Anterior cingulate cortex (tissue), 58 donors: ENCODE measurements around the gene TCF7L1.
A peak's percentile ranks its signal among the peaks of the same experiment; 100 is the strongest.

Experiments used
- DNase-seq, 58 donors: peaks; one replicate each; lab custom pipeline; 2025; lab: John Stamatoyannopoulos, UW

Gene TCF7L1

GRCh38 chr2:85269959-85270358 is 136.8 kb downstream of the TCF7L1 start:
- DNase-seq, result no peak

DNA sequence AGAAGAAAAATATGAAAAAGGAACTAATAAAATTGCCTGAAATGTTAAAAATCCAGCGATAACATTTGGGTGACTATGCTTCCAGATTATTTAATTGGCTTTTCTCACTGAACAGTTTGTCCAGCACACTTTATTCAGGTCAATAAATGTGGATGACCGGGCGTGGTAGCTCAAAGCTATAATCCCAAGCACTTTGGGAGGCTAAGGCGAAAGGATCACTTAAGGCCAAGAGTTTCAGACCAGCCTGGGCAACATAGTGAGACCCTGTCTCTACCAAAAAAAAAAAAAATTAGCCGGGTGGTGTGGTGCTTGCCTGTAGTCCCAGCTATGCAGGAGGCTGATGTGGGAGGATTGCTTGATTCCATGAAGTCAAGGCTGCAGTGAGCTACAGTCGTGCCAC is 139.2 kb downstream of the TCF7L1 start:
- no peak for DNase-seq

DNA sequence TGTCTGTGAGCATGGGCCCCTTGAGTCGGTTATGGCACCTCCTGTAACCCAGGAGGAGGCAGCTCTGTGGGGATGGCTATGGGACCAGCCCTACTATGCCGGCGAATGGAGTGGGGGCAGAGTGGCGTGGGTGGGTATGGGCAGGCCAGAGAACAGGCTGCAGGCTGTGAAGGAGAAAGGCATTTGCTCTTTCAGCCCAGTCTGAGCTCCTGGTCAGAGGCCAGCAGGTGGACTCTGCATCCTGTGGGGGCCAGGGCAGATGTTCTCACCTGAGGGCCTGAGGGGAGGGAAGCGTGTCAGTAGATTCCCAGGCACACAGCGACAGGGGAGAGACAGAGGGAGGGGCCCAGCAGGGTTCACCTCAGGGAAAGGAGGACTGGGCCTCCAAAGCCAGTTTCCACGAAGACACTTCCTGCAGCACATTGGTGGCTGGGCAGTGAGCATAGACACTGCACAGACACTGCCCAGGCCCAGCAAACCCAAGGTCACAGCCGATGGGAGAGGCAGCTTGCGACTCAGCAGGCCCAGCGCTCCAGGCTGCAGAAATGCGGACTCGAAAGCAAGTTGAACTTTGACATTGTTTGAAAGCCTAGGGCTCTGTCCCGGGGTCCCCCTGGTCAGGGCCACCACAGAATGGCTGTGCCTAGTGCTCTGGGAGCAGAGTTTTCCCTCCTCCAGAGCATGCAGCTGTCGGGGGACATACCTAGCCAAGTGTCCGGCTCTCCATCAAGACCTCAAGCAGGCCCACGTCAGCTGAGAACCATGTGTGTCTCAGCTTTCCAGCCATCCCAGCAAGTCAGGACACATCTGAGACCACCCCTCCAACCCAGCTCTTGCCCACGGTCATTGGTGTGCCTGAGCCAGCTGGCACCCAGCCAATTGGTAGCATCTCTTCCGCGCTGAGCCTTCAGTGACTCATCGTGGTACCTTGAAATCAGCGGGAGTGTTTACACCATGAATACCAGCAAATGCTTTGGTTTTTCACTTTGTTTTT is 140.8 kb downstream of the TCF7L1 start:
- peak in 1 of 58 donors; percentile 33 for DNase-seq

DNA sequence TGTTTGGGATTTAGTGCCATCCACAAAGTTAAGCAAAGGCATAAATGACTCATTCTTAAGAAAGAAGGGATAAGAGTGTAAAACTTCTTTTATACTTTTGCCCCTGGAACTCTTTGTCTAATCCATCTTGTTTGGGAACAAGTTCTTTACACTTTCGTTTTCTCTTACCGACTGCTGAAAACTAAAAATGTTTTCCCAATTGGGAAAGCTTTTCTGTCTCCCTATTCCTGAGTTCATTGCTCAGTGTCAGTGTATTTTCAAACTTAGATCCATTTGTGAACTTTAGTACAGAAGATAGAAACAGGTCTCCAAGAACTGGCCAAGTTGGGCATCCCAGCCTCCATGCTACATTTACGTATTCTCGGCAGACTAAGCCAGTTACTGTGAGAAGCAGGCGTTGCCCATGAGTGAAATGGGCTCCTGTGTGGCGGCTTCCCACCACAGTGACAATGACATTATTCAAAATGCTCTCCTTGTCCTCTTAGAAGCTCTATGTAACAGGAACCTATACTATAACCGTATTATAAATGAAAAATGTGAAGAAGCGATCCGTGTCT is 142.9 kb downstream of the TCF7L1 start:
- no peak for DNase-seq

GRCh38 chr2:85276571-85277118 is 143.5 kb downstream of the TCF7L1 start:
- DNase-seq, result no peak

DNA sequence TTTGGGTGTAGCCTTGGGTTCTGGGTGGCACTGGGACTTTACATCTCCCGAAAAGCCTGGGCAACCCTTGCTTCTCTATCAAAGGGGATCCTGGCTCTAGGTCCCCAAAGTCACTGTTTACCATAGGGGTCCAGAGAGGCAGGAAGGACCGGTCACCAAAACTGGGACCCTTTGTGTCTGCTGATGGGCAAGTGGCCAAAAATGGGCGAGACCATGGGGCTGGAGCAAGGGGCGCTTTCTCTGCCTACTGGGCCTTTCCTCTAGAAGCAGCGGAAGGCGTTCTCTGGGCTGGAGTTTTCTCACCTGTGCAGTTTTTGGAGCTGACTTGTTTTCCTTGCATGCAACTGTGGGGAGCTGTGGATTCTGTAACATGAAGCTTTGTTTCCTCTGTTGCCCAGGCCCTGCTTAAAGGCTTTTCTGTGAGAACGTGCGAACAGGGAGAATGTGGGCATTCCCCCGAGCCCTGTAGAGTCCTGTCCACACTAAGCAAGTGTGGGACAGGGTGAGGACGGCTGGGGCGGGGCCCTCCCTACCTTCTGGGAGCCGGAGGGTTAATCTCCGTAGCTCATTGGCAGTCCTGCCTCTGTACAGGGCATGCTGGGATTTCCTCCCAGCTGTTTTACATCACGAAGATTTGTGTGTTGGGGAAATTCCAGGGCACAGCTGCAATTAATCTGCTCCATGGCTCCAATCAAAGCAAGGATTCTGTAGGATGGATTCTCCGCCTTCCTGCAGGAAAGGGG is 144.4 kb downstream of the TCF7L1 start:
- no peak for DNase-seq

GRCh38 chr2:85278361-85278760 is 145.2 kb downstream of the TCF7L1 start:
- DNase-seq, result no peak

DNA sequence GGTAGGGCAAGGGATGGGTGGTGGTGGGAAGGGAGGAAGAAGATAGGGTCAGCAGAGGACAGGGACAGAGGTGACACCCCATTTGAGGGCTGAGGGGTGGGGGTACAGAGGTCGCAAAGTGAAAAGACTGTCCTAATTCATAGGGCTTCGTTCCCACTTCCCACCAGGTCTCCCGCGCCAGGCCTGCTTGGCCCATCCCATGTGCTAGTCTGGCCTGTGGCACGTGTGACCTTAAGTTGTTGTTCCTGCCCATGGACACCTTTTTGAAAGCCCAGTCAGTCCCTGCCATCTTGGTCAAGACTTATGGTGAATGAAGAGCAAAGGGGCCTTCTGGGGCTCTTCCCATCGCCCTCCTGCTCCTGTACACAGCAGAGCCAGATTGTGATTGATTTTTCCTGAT is 148.4 kb downstream of the TCF7L1 start:
- DNase-seq, result no peak

GRCh38 chr2:85282914-85283313 is 149.7 kb downstream of the TCF7L1 start:
- DNase-seq, result no peak

DNA sequence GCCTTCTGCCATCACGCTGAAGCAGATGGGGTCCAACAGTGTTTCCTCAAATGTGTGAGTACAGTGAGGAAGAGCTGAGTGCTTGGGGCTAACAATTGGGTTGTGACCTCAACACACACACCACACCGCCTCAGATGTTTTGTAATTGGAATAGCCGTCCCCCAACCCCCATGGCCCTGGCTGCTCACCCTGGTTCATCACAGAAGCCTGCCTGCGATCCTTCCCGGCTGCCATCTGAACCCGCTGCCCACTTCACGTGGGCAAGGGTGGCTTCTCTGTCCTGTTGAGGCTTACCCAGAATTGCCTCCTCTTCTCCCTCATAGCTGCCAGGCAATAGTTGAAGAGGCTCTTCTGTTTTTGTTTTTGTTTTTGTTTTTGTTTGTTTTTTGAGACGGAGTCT is 150.4 kb downstream of the TCF7L1 start:
- no peak for DNase-seq

DNA sequence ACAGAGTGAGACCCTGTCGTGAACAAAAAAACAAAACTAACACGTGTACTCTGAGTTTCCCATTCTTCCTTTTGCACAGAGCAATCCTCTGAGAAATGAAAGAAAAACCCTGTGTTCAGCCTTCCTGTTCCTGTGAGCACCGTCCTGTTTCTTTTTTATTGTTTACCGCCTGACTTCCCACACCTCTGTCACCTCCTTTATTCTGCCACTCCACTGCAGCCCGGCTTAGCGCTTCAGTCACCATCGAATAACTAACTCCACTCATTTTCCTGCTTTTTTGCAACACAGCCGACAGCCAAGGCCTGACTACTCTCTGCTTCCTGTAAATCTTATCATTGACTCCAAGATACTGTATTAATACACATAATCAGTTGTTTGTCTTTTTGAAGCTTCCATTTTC is 153.7 kb downstream of the TCF7L1 start:
- no peak for DNase-seq

DNA sequence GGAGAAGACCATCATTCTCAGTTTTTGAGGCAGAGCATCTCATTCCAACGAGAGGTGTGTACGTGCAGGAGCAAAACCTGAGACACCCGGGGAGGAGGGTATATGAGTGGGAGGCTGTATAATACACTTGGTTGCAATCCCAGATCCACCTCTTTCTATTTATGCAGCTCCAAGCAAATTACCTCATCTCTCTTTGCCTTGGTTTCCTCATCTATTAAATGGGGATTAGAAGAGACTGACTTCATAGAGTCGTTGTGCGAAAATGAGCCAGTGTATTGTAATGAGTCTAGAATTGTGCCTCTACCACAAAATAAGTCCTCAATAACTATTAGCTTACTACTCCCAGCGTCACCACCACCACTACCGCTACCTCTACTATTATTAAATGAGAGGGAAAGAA is 154.5 kb downstream of the TCF7L1 start:
- no peak for DNase-seq

DNA sequence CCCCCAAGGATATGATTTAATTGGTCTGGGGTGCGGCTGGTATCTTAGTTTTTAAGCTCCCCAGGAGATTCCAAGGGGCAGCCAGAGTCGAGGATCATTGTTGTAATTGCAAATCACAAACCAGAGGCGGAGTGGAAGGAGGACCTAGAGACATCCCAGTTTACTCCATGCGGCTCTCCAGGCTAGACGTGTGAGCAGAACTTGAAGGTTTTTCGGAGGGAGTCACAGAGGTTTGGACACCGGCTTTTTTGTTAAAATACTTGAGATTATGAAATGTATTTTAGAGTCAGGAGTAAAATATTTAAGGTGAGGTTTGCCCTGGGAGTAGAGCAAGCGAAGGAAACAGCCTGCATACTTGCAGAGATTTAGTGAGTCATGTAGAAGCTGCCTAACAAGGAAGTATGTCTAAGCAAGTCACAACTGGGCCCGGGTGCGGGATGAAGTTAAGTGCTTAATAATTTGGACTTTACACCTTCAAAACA is 155.1 kb downstream of the TCF7L1 start:
- DNase-seq, result no peak

DNA sequence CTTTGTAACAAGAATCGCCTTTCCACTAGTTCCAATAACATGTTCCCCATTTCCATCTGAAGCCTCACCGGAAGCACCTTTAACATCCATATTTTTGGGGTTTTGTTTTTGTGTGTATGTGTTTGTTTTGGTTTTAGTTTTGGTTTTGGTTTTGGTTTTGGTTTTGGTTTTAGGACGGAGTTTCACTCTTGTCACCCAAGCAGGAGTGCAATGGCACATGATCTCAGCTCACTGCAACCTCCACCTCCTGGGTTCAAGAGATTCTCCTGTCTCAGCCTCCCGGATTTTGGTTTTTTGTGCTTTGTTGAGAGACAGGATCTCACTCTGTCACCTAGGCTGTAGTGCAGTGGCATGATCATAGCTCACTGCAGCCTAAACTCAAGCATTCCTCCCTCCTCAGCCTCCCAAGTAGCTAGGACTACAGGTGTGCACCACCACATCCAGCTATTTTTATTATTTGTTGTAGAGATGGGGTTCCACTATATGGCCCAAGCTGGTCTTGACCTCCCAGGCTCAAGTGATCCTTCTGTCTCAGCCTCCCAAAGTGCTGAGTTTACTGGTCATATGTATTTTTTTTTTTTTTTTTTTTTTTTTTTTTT is 158.3 kb downstream of the TCF7L1 start:
- no peak for DNase-seq

GRCh38 chr2:85302121-85302520 is 168.9 kb downstream of the TCF7L1 start:
- peak in 16 of 58 donors; percentile 10 to 46 (median 27) for DNase-seq

- no peak for DNase-seq
Observed at GRCh38 chr2:85303780-85304531, 170.8 kb downstream of the TCF7L1 start.

GRCh38 chr2:85307527-85307897 is 174.3 kb downstream of the TCF7L1 start:
- DNase-seq, result no peak

DNA sequence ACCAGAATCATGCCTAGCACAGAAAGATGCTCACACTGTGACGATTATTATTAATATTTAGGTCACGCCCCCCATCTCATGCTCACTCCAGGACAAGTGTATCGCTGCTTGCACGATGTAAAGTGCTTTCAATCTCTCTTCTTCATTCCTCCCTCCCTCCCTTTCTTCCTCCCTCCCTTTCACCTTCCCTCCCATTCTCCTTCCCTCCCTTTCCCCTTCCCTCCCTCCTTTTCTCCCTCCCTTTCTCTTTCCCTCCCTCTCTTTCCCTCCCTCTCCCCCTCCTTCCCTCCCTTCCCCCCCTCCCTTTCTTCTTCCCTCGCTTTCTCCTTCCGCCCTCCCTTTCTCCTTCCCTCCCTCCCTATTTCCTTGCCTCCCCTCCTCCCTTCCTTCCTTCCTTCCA is 175.0 kb downstream of the TCF7L1 start:
- no peak for DNase-seq

- DNase-seq, result peak in 34 of 58 donors; percentile 19 to 74 (median 38)
Observed at GRCh38 chr2:85308896-85309555, 175.8 kb downstream of the TCF7L1 start.
